HG03469 (cell line): ENCODE results near the gene P2RY8.
"Not testable (repeated sequence)": the region's sequence is repeated elsewhere in the genome, so short reads cannot be mapped to it uniquely, and the experiment has no call there.

Source experiments
- ATAC-seq: cut with Tn5 transposase; IDR thresholded peaks from one replicate; pipeline ENCODE4 v1.9.1; 2021; ENCODE audit warnings: mild to moderate bottlenecking, moderate library complexity, moderate number of reproducible peaks; ENCODE audit not compliant: unreplicated experiment

P2RY8 gene, protein sequence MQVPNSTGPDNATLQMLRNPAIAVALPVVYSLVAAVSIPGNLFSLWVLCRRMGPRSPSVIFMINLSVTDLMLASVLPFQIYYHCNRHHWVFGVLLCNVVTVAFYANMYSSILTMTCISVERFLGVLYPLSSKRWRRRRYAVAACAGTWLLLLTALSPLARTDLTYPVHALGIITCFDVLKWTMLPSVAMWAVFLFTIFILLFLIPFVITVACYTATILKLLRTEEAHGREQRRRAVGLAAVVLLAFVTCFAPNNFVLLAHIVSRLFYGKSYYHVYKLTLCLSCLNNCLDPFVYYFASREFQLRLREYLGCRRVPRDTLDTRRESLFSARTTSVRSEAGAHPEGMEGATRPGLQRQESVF

GRCh38 chrX:1537031-1537715 lies at the start of gene P2RY8:
Gene P2RY8 (minus strand): TSS chrX:1537185. CDS start chrX:1466558, 70,627 bp downstream.
- ATAC-seq = peak; percentile 40

- ATAC-seq = no peak
These were observed 47.4 kb upstream of the P2RY8 start for GRCh38 chrX:1584237-1585011.

DNA sequence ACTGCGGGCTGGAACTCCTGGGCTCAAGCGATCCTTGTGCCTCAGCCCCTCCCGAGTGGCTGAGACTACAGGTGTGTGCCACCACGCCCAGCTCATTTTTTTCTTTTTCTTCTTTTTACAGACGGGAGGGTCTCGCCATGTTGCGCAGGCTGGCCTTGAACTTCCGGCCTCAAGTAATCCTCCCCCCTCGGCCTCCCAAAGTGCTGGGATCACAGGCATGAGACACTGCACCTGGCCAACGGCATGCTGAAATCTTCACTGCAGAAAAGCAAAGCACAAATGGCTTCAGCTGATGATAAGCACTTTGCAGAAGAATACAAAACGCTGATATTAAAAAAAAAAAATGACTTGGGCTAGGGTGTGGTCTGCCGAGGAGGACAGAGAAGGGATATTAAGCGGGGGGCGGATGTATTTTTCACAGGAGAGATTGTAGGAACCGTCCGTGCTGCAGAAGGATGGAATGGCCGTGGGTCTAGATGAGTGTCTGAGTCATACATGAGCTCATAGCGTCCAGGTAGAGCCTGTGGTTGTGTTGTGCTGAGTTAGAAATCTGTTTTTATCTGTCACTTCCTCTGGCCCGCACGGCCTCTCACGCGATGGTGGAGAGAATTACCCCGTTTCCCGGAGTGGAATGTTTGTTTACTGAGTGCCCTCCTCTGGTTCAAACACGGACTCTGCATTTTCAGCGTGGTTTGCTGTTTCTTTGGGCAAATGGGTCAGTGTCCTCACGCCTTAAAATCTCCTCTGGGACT lies 45.9 kb upstream of the P2RY8 start:
- ATAC-seq = peak; percentile 84

DNA sequence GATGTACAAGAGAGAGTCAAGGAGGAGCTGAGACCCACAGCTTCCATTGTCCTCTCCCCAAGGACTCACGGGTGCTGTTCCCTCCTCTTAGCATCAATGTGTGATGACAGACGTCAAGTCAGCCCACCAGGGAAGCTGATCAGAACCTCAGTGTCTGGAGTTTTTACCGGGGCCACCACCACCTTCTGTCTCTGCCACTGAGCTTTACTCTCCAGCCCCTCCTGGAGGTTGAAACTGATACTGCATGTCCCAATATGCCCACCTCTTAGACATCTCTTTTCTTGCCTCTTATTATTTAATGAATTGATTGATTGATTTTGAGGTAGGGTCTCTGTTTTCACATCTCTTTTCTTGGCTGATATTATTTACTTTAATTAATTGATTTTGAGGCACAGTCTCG lies 44.1 kb upstream of the P2RY8 start:
- no peak for ATAC-seq

DNA sequence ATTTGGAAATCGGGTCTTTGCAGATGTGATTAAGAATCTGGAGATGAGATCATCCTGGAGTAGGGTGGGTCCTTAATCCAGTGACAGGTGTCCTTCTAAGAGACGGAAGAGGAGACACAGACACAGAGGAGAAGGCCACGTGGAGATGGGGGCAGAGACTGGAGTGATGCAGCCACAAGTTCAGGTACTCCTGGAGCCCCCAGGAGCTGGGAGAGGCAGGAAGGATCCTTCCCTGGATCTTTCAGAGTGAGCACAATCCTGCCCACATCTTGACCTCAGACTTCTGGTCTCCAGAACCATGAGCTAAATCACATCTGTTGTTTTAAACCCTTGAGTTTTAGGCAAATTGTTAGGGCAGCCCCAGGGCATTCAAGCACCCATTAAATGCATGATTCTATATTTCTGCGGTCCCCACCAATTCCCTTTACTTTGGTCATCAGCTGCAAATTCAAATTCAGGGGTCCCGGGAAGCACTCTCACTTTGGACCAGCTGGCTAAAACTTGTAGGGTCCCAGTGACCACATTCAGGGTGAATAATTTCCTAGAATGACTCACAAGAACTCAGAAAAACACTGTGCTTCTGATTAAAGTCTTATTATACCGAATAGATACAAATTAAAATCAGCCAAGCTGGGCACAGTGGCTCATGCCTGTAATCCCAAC lies 41.7 kb upstream of the P2RY8 start:
- no peak for ATAC-seq

- no peak for ATAC-seq
These were observed 40.9 kb upstream of the P2RY8 start for GRCh38 chrX:1577845-1578244.

GRCh38 chrX:1576201-1576992 lies 39.4 kb upstream of the P2RY8 start:
- no peak for ATAC-seq

DNA sequence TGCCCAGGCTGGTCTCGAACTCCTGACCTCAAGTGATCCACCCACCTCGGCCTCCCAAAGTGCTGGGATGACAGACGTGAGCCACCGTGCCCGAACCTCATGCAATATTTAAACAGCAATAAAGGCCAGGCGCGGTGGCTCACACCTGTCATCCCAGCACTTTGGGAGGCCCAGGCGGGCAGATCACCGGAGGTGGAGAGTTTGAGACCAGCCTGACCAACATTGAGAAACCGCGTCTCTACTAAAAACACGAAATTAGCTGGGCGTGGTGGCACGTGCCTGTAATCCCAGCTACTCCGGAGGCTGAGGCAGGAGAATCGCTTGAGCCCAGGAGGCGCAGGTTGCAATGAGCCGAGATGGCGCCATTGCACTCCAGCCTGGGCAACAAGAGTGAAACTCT lies 37.2 kb upstream of the P2RY8 start:
- ATAC-seq = not testable (repeated sequence)

DNA sequence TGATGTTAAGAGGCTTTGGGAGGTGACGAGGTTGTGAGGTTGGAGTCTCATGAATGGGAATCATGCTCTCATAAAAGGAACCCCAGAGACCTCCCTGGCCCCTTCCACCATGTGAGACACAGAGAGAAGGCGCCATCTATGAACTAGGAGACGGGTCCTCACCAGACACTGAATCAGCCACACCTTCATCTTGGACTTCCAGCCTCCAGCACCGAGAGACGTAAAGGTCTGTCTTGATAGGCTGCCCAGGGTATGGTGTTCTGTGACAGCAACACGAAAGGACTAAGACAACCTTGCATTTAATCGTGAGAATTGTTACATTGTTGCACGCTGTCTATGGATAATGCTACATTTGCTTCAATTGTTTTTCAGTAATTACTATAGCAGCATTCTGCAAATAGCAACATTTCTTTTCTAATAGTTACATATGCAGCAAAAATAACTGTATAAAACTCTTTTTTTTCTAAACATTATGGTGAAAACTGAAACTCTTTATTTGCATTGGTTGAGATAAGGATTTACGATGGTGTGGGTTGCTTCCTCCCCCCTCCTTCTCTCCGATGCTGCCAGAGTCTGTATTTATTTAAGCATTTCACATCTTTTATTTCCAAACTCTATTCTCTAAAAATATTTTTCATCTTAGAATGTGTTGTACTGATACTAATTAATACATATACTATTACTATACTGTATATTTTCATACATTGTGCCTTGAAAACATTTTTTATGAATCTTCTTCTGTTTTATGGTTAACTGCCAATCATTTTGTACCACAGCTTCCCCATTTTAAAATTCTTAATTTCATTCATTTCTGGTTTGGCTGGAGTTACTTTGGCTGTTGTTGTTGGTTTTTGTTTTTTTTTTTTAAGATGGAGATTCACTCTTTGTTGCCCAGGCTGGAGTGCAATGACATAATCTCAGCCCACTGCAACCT lies 28.0 kb upstream of the P2RY8 start:
- ATAC-seq = no peak

DNA sequence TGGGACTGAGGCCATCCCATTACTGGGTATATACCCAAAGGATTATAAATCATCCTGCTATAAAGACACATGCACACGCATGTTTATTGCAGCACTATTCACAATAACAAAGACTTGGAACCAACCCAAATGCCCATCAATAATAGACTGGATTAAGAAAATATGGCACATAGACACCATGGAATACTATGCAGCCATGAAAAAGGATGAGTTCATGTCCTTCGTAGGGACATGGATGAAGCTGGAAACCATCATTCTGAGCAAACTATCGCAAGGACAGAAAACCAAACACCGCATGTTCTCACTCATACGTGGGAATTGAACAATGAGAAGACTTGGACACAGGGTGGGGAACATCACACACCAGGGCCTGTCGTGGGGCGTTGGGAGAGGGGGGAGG lies 27.1 kb upstream of the P2RY8 start:
- ATAC-seq = not testable (repeated sequence)

DNA sequence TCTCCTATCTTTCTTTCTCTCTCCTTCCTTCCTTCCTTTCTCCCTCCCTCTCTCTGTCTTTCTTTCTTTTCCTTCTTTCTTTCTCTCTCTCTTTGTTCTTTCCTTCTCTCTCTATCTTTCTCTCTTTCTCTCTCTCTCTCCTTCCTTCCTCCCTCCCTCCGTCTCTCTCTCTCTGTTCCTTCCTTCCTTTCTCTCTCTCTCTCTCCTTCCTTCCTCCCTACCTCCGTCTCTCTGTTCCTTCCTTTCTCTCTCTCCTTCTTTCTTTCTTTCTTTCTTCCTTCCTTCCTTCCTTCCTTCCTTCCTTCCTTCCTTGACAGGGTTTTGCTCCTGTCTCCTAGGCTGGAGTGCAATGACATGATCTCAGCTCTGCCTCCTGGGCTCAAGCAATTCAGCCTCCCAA lies 24.2 kb upstream of the P2RY8 start:
- ATAC-seq = no peak

GRCh38 chrX:1558761-1559468 lies 21.9 kb upstream of the P2RY8 start:
- no peak for ATAC-seq

GRCh38 chrX:1557442-1557841 lies 20.5 kb upstream of the P2RY8 start:
- ATAC-seq = not testable (repeated sequence)

DNA sequence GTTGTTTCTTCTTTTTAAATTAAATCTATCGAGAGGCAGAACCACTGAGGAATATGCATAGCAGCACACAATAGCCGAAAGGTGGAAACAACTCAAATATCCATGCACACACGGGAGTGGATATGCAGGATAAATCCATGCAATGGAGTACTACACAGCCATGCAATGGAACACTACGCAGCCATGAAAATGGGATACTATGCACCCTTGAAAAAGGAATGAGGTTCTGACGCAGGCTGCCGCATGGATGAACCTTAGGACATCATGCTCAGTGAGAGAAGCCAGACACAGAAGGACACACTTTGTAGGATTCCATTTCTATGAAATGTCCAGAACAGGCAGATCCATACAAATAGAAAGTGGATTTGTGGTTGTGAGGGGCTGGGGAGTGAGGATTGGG lies 18.4 kb upstream of the P2RY8 start:
- ATAC-seq = no peak

DNA sequence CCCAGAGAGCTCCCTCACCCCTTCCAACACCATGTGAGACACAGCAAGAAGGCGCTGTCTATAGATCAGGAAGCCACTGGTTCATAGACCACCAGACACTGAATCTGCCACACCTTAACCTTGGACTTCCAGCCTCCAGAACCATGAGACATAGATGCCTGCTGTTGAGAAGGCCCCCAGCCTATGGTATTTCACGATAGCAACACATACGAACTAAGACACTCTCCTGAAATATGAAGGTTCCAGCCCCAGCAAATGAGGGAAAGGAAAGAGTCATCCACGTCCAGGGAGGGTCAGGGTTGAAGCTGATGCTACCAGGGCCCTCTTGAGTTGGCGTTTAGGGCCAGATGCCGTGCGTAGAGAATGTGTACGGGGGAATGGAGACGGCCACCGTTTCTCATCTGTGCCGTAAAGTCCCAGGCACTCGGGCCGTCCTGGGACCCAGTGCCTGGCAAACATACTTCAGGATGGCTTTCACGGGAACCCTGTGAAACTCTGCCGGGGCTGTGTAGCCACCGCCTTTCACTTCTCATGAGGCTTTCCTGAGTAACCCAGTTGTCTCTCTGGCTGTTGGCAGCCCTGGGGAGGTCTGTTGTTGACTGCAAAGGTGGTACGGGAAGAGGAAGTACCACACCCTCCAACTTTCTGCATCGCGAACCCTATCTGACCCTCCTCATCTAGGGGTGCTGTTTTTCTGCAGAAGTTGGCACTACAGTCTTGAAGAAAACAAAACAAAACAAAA lies 17.7 kb upstream of the P2RY8 start:
- ATAC-seq = no peak

DNA sequence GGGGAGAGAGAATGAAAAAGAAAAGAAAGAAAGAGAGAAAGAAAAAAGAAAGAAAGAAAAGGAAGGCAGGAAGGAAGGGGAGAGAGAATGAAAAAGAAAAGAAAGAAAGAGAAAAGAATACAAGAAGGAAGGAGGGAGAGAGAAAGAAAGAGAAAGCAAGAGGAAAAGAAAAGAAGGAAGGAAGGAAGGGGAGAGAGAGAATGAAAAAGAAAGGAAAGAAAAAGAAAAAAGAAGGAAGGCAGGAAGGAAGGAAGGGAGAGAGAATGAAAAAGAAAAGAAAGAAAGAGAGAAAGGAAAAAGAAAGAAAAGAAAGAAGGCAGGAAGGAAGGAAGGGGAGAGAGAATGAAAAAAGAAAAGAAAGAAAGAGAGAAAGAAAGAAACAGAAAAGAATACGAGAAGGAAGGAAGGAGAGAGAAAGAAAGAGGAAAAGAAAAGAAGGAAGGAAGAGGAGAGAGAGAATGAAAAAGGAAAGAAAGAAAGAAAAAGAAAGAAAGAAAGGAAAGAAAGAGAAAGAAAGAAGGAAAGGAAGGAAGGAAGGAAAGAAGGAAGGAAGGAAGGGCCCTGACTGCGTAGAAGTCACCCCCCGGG lies 15.1 kb upstream of the P2RY8 start:
- ATAC-seq = no peak
